ENCODE measurements around the gene RTL10. TPM values are rescaled to one million over a fixed set of nuclear protein-coding genes. Genes with fewer than 3 reads are reported as not detected.

The RTL10 gene
- total and polyA plus RNA-seq, 10 of the 15 experiments (the other 5 are each of a cell fraction or from before 2014, with no cell fraction given) = 5.3 to 18.1 (median 10.3) TPM

GRCh38 chr22:19806213-19807160, 48.2 kb downstream of the RTL10 start:
- Histone ChIP-seq H3K27me3 (replicated peaks in 1 of 2; ENCODE audit: control insufficient read depth in 2 of 2, insufficient read depth in 2 of 2, low read length in 1 of 2) (no peaks in the 10 kb centered on the region), H3K4me2 (ENCODE audit: control insufficient read depth, insufficient read depth) (no peak overlapping the region), H3K27ac (ENCODE audit: control insufficient read depth, insufficient read depth) (no peak overlapping the region), H2AFZ (ENCODE audit: control insufficient read depth, low read depth, low read length) (no peak overlapping the region), H4K20me1 (ENCODE audit: control insufficient read depth, insufficient read depth) (no peaks in the 10 kb centered on the region), H3K4me1 (ENCODE audit: control insufficient read depth, insufficient read depth, low read length) (no peaks in the 10 kb centered on the region), H3K36me3 (ENCODE audit: control insufficient read depth in 2 of 2, insufficient read depth in 2 of 2, low read length in 1 of 2) (no peaks in the 10 kb centered on the region), H3K9me3 (replicated peaks; ENCODE audit: control insufficient read depth, insufficient read depth, low read length) (no peaks in the 10 kb centered on the region), H3K4me3 (no peak overlapping the region), H3K9ac (ENCODE audit: control insufficient read depth, insufficient read depth, low read length) (no peak overlapping the region), H3K79me2 (ENCODE audit: control insufficient read depth, insufficient read depth, low read length) (no peaks in the 10 kb centered on the region)
- WGBS (ENCODE audit: insufficient coverage, insufficient replicate concordance, low lambda C conversion rate, missing lambda C conversion rate) = 72% methylated on average over 38 of the region's 38 CpGs
- ATAC-seq (no peak), DNase-seq (ENCODE audit: low read depth, low spot score) (no peak), FAIRE-seq (no peak)
- intact Hi-C loops (cut with micrococcal nuclease; ENCODE audit: unreplicated experiment) (no loop called here), in situ Hi-C loops (cut with MboI) (no loop called here)
- BruUV-seq (replicated peaks) = no TSS peak
- RAD21 ChIA-PET (ENCODE audit: unreplicated experiment) = no interaction called here
- POLR2A ChIA-PET = no interaction called here
- CTCF ChIA-PET = no interaction called here
- SMC1A ChIA-PET (ENCODE audit: uncharacterized antibody, unreplicated experiment) = no interaction called here
- TF ChIP-seq, protein P1, sequence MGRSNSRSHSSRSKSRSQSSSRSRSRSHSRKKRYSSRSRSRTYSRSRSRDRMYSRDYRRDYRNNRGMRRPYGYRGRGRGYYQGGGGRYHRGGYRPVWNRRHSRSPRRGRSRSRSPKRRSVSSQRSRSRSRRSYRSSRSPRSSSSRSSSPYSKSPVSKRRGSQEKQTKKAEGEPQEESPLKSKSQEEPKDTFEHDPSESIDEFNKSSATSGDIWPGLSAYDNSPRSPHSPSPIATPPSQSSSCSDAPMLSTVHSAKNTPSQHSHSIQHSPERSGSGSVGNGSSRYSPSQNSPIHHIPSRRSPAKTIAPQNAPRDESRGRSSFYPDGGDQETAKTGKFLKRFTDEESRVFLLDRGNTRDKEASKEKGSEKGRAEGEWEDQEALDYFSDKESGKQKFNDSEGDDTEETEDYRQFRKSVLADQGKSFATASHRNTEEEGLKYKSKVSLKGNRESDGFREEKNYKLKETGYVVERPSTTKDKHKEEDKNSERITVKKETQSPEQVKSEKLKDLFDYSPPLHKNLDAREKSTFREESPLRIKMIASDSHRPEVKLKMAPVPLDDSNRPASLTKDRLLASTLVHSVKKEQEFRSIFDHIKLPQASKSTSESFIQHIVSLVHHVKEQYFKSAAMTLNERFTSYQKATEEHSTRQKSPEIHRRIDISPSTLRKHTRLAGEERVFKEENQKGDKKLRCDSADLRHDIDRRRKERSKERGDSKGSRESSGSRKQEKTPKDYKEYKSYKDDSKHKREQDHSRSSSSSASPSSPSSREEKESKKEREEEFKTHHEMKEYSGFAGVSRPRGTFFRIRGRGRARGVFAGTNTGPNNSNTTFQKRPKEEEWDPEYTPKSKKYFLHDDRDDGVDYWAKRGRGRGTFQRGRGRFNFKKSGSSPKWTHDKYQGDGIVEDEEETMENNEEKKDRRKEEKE (IDR thresholded peaks at IDR 0.05) = no peak
- TF ChIP-seq MXI1 (IDR thresholded peaks at IDR 0.05; ENCODE audit: low read depth, low read length) (no peak), NFXL1 (IDR thresholded peaks at IDR 0.05; ENCODE audit: borderline replicate concordance) (no peak), CHD4 (IDR thresholded peaks at IDR 0.05) (no peak), SRF (IDR thresholded peaks at IDR 0.05; ENCODE audit: low read depth in 2 of 2, low read length in 2 of 2) (no peak), MYC (IDR thresholded peaks at IDR 0.05; ENCODE audit: insufficient read depth, insufficient read length, insufficient replicate concordance, low read length, severe bottlenecking) (no peak), MYB (IDR thresholded peaks at IDR 0.05; ENCODE audit: borderline replicate concordance, low read depth, low read length) (no peak), ZBTB4 (CRISPR knock-in tag; IDR thresholded peaks at IDR 0.05) (no peak), BCL11A (IDR thresholded peaks at IDR 0.05; ENCODE audit: low read depth, low read length) (no peak), CREM (IDR thresholded peaks at IDR 0.05; ENCODE audit: low read depth) (no peak), FOXM1 (IDR thresholded peaks at IDR 0.05; ENCODE audit: low read depth, low read length) (no peak), STAT3 (IDR thresholded peaks at IDR 0.05; ENCODE audit: low read depth, low read length) (no peak), ZNF217 (IDR thresholded peaks at IDR 0.05) (no peak)
